ENCODE measurements around the gene SLC38A8.

Gene SLC38A8

DNA sequence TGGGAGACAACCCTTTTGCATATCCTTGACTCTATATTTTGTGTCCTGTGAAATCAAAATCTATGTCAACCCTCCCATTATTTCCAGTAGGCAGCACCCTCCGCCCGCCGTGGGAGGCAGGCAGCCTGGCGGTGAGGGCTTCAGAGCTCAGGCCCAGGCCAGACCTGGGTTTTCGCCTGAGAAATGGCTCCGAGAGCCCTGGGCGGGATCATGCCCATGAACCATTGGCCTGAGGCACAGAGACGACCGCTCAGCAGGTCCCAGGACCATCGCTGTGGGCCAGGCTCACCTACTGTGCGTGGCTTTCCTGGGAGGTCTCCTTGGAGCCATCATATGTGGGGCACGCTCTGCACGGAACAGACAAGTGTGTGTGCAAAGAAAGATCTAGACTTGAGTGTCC lies 6.3 kb upstream of the SLC38A8 start:
- no peak for DNase-seq (ENCODE audit: low read depth in 2 of 2)

- DNase-seq (ENCODE audit: low read depth in 2 of 2), result no peak
Measured at GRCh38 chr16:84048270-84048669, 5.7 kb upstream of the SLC38A8 start.

- no peak for DNase-seq (ENCODE audit: low read depth in 2 of 2)
Measured at GRCh38 chr16:84047626-84048025, 5.0 kb upstream of the SLC38A8 start.

GRCh38 chr16:84047206-84047605 lies 4.6 kb upstream of the SLC38A8 start:
- DNase-seq (ENCODE audit: low read depth in 2 of 2), result no peak

DNA sequence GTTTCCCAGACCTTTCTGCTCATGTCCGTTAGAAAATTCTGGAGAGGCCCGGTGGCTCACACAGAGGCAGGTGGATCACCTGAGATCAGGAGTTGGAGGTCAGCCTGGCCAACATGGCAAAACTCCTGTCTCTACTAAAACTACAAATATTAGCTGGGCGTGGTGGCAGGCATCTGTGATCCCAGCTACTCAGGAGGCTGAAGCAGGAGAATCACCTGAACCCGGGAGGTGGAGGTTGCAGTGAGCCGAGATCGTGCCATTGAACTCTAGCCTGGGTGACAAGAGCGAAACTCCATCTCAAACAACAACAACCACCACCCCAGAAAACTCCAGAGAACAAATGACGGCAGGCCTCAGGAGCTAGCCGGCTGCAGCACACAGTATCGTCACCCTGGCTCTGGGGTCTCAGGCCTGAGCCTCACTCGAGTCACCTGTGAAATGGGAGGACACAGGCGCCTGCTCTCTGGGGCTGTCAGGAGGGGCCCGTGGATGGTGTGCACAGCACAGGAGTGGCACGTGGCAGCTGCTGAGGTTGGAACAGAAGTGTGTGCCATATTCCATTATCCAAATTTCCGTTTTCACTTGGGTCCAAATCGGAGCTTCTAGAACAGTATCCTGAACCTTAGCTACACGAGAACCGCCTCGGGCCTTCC lies 3.3 kb upstream of the SLC38A8 start:
- DNase-seq (ENCODE audit: low read depth in 2 of 2), result no peak

- no peak for DNase-seq (ENCODE audit: low read depth in 2 of 2)
Measured at GRCh38 chr16:84045001-84045817, 2.6 kb upstream of the SLC38A8 start.

GRCh38 chr16:84044118-84044488 lies 1.5 kb upstream of the SLC38A8 start:
- DNase-seq (ENCODE audit: low read depth in 2 of 2), result no peak

GRCh38 chr16:84043486-84044117 lies 1.0 kb upstream of the SLC38A8 start:
- DNase-seq (ENCODE audit: low read depth in 2 of 2), result no peak

- no peak for DNase-seq (ENCODE audit: low read depth in 2 of 2)
Measured at GRCh38 chr16:84042879-84043485, 387 bp upstream of the SLC38A8 start.

GRCh38 chr16:84041881-84042280 lies 714 bp downstream of the SLC38A8 start:
- no peak for DNase-seq (ENCODE audit: low read depth in 2 of 2)

- DNase-seq (ENCODE audit: low read depth in 2 of 2), result no peak
Measured at GRCh38 chr16:84040823-84041820, 1.5 kb downstream of the SLC38A8 start.

- DNase-seq (ENCODE audit: low read depth in 2 of 2), result no peak
Measured at GRCh38 chr16:84040226-84040822, 2.3 kb downstream of the SLC38A8 start.

DNA sequence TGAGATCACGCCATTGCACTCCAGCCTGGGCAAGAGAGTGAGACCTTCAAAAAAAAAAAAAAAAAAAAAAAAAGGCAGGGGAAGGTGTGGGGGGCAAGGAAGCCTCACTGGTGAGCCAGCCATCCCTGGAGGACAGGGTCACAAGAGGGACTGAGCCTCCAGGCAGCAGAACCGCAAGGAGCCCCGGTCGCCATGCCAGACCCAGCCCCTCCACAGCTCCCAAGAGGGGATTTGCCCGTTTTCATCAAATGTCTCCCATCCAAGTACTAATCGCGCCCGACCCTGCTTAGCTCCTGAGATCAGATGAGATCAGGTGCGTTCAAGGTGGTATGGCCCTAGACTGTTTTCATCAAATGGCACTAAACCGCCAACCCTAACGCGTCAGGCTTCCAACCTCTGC lies 2.9 kb downstream of the SLC38A8 start:
- no peak for DNase-seq (ENCODE audit: low read depth in 2 of 2)

GRCh38 chr16:84038469-84038868 lies 4.1 kb downstream of the SLC38A8 start:
- no peak for DNase-seq (ENCODE audit: low read depth in 2 of 2)

DNA sequence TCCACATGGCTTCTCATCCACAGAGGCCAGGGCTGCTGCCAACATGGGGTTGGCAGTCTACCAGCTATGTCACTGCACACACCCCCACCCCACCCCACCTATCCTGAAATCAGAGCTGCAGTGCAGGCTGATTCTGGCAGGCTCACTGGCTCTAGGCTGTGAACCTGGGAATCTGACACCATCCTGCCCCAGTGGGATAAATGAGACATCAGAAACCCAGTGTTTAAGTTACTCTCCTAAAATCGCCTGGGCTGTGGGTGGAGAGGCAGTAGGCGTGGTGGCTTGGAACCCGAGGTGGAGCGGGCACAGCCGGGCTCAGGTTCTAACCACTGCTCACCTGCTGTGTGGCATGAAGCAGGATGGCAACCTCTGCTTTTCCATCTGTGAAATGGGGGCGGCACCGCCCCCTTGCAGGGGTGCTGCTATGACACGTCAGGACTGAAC lies 5.6 kb downstream of the SLC38A8 start:
- no peak for DNase-seq (ENCODE audit: low read depth in 2 of 2)

- DNase-seq (ENCODE audit: low read depth in 2 of 2), result no peak
Measured at GRCh38 chr16:84036131-84036530, 6.5 kb downstream of the SLC38A8 start.

DNA sequence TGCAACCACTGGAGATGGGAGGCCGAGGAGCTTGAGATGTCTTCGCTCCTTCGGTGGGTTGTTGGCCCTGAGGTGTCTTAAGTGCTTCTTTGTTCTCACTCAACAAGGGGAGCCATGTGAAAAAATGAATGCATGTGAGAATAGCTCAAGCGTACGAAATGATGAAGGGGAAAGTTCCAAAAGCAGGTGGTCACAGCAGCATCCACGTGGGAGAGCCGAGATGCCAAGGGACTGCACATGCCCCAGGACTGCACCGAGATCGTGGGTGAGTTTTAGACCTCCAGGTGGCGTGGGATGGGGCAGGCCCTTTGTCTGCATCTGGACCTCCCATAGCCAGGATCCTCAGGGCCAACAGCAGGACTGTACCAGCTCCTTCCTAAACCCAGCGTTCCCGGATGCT lies 8.1 kb downstream of the SLC38A8 start:
- no peak for DNase-seq (ENCODE audit: low read depth in 2 of 2)

DNA sequence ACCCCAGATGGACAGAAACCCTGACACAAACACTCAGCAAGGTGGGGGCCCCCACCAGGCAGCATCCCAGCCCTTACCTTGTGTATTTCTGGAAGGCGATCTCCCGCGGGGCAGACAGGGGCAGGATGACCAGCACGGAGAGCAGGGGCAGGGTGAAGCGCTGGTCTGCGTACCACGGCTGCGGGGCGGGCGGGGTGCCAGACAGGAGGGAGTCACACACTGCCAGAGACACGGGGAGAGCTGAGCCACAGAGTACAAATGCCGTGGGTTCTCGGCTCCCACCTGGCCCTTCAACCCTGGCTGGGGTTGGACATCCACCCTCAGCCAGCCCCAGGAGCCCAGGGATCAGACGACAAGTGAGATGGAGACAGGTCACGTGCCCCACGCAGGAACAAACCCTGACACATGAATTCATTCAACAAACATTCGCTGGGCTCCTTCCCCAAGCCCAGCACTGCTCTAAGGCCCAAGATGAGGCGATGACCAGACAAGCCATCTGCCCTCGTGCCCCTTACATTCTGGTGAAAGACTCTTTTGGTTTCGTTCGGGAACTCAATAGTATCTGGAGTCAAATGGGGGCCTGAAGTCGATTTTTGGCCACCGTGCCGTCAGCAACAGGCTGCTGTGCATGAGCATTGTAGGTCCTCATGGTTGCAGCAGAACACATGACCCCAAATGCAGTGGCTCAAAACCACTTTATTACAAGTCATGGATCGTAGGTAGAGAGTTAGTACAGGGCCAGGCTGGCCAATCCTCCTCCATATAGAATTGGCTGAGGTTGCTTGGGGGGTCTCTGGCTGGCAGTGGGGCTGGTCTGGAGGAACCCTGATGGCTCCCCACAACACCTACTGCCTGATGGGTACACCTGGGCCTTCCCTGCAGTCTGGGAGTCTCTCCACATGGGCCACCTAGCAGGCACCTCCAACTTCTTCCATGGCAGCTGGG lies 9.1 kb downstream of the SLC38A8 start:
- DNase-seq (ENCODE audit: low read depth in 2 of 2), result no peak

GRCh38 chr16:84032458-84033178 lies 10.0 kb downstream of the SLC38A8 start:
- no peak for DNase-seq (ENCODE audit: low read depth in 2 of 2)
